GM12874 (cell line): ENCODE data around the gene ESRRG.

ENCODE experiments used
- TF ChIP-seq, protein P1 (sequence below): IDR thresholded peaks from 2 replicates; pipeline ENCODE4 v1.5.1; 2011; ENCODE audit warnings: low read depth, mild to moderate bottlenecking, control low read depth, low read length, moderate library complexity; ENCODE audit not compliant: insufficient read depth

The ESRRG gene

DNA sequence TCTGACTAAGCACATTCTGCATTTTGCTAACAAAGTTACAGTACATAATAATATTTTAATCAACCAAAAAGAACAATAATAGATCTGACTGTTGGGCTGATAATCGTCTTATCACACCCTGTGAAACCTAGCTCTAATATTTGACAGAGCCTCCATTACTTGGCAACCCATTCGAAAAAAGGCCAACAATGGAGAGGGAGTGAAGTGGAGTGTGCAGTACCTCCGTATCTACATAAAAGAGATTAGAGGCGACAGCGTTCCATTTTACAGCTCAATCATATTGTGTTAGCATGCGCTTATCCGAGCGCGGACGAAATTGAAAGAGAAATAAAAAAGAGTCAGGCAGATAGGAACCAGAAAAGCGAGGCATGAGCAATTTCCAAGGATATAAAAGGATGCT, 162.7 kb downstream of the ESRRG start:
- TF ChIP-seq, protein P1, sequence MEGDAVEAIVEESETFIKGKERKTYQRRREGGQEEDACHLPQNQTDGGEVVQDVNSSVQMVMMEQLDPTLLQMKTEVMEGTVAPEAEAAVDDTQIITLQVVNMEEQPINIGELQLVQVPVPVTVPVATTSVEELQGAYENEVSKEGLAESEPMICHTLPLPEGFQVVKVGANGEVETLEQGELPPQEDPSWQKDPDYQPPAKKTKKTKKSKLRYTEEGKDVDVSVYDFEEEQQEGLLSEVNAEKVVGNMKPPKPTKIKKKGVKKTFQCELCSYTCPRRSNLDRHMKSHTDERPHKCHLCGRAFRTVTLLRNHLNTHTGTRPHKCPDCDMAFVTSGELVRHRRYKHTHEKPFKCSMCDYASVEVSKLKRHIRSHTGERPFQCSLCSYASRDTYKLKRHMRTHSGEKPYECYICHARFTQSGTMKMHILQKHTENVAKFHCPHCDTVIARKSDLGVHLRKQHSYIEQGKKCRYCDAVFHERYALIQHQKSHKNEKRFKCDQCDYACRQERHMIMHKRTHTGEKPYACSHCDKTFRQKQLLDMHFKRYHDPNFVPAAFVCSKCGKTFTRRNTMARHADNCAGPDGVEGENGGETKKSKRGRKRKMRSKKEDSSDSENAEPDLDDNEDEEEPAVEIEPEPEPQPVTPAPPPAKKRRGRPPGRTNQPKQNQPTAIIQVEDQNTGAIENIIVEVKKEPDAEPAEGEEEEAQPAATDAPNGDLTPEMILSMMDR, result no peak

DNA sequence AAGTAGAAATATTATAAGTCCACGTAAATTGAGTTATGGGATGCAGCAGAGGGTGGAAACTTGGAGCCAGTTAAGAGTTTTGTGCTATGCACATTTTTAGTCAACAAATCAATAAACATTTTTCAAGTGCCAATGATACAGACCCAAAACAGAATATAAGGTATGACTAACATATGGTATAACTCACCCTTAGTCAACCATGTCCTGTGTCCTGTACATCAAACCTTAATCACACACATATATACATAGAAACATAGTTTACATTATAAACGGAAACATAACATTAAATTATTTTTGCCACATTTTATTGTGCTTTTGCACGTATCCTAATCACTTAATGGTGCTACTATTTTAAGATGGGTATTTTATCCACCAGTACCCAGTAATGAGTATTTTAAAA, 163.9 kb downstream of the ESRRG start:
- TF ChIP-seq, protein P1, result no peak

DNA sequence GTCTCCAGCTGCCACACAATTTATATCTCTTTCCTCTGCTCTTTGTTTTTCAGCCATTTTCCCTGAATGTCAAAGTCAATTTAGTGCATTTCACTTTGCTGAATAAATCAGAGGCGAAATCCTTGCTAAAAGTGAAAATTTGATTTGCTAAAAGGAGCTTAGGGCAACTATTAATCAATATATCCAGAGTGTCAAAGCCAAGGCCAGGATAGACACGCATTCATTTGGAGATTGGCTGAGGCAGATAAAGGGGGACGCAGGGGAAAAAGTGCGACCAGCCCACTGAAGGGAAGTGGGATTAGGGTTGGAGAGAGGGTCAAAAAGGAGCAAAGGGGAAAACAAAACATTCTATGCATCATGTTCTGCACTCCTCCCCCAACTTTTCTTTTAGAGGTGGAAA, 167.6 kb downstream of the ESRRG start:
- TF ChIP-seq, protein P1, result no peak

DNA sequence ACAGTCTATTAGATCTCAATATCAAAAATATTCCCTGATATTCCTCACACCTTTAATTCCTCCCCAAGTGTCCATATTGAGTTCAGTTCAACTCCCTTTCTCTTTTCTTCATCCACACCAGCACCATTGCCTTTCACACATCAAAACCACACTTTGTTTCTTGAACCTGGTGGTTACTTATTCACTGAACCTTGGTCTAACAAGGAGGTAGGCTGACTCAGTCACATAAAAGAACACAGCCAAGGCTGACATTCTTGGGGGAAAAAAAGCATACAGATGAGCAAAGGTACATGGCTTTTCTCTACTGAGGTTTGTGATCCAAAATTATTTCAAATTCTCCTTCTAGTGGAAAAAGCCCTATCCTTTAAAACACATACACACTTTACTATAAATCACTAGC, 168.3 kb downstream of the ESRRG start:
- TF ChIP-seq, protein P1, result no peak

DNA sequence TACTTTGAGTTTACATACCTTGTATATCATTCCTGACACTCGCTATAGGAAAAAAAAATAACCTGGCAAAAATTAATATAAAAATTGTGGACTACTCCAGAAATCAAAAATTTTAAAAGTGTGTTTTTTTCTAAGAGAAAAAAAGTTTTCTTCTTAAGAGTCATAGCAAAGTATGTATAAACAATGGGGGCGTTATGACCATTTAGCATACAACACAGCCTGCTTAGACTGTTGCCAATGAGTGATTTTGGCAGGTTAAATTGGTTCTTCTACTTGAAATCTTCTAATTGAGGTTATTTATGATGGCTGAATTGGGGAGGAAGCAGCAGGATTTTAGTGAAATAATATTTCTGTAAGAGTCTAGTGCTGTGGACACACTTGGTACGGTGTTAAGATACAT, 169.5 kb downstream of the ESRRG start:
- TF ChIP-seq, protein P1, result no peak

DNA sequence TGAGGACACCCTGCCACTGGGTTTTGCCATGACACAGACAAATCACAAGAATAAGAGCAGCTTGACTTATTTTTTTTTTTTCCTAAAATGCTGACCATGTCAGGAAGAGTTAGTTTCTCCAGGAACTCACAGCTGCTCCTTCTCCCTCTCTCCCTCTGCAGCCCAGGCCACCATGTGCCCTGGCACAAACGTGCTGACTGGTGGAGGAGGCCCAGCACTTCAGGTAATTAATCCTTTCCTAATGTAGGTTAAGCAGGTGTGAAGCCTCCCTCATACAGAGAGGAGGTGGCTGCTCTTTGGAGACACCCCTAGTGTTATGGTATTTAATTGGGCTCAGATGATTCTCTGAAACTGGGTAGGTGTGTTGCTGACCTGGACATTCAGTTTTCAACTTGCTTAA, 170.2 kb downstream of the ESRRG start:
- TF ChIP-seq, protein P1, result no peak

DNA sequence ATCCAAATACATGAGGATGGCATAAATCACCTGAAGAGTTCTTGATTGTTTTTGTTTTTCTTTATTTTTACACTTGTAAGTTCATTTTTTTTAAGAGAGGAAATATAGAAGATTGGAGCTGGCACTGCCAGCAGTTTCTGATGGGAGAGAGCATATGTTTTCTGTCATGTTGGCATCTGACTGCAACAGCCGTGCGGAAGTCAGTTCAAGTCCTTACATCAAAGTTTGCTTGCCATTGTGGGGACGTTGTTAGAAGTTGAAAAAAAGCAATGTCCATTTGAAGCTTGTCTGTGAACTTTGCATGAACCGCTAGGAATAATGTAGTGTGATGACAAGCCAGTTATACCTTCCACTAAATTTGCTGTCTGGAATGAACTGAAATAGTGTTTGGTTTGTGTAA, 173.4 kb downstream of the ESRRG start:
- TF ChIP-seq, protein P1, result no peak

DNA sequence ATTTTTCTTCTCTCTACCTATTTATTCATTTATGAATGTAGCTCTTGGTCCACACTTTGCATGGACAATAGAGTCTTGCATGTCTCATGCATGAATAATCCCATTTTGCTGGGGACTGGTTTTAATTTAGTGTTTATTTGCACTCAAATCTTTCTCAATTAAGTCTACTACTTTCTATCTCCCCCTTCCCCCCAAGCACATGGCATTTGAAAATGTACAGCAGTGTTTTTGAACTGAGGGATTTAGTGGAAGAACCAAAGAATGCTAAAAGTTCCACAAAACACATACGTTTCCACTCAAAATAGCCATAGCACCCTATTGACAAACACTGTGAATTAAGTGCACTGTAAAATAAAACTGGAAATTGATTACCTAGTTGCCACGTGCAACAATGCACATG, 180.5 kb downstream of the ESRRG start:
- TF ChIP-seq, protein P1, result no peak
